ENCODE results near the gene LYPD4. TPM values are rescaled to one million over a fixed set of nuclear protein-coding genes. Genes with fewer than 3 reads are reported as not detected.

The LYPD4 gene
- total RNA-seq, 4 donors from 2014 or later, result not detected

DNA sequence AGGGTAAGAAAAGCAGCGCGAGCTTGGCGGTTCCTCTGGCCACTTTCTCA lies 343 bp upstream of the LYPD4 start, which contains the start of gene DMRTC2:
Gene DMRTC2 (plus strand): TSS at position 42 of the 50 bp plus-strand sequence. CDS start 2,387 bp downstream, outside the sequence.
- TF ChIP-seq, protein P1, sequence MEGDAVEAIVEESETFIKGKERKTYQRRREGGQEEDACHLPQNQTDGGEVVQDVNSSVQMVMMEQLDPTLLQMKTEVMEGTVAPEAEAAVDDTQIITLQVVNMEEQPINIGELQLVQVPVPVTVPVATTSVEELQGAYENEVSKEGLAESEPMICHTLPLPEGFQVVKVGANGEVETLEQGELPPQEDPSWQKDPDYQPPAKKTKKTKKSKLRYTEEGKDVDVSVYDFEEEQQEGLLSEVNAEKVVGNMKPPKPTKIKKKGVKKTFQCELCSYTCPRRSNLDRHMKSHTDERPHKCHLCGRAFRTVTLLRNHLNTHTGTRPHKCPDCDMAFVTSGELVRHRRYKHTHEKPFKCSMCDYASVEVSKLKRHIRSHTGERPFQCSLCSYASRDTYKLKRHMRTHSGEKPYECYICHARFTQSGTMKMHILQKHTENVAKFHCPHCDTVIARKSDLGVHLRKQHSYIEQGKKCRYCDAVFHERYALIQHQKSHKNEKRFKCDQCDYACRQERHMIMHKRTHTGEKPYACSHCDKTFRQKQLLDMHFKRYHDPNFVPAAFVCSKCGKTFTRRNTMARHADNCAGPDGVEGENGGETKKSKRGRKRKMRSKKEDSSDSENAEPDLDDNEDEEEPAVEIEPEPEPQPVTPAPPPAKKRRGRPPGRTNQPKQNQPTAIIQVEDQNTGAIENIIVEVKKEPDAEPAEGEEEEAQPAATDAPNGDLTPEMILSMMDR (IDR thresholded peaks at IDR 0.05; ENCODE audit: low read depth), result no peak

DNA sequence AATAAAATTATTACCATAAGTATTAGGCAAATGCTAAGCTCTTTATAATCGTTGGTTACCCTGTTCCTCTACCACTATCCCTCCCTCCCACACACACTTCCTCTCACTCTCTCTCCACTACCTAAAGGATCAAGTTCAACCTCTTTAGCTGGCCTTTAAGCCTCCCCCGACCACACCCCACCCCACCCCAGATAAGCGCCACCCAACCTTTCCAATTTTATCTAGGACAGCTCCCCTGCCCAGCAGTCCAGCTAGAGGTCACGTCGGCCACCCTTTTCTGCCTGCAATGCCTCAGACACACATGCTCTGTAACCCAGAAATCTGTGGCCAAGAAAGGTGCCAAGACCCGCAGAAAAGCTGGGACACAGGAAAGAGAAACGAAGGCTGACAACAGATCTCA lies 1.1 kb downstream of the LYPD4 start:
- TF ChIP-seq, protein P1 (IDR thresholded peaks at IDR 0.05; ENCODE audit: low read depth), result no peak

DNA sequence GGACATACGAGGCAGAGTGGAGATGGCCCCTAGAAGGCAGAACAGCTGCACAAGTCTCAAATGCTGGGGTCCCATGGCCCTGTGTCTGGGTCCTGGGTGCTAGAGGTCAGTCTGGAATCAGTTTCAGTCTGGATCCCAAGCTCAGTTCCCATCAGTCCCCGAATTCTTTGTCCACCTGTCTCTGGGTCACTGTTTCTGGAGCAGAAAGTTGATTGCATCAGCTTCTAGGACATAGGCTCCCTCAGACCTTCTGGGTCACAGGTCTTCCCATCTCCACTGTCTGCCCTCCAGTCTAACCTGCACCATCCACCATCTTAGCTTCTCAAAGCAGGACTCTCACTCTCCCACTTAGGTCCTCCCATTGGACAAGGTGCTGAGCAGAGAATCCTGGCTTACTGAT lies 5.3 kb downstream of the LYPD4 start:
- TF ChIP-seq, protein P1 (IDR thresholded peaks at IDR 0.05; ENCODE audit: low read depth), result no peak

DNA sequence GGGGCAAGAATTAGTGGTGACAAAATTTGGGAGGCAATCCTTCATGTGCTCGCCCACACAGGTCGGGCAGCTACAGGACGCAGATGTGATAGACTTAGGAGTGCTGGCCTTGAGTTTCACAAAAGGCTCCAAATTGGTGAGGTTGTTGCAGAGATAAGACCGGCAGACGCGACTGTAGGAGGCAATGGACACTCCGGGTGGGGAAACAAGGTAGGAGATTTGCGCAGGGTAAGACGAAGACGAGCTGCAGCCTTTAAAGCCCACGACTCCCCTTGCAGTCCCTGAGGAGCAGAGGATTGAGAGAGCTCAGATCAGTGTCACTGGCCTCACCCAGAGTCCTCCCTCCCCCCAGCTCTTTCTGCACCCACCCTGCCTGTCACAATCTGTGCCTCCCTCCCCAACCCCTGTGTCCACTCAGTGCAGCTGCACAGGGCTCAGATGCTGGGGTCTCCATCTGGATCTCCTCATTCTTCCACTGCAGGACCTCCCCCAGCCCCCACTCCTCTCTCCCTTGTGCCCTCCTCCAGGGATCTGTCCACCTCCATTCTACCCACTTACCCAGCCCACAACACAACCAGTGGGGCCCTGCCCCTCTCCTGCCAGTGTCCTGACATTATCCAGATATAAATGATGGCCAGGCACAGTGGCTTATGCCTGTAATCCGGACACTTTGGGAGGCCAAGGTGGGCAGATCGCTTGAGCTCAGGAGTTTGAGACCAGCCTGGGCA lies 6.3 kb downstream of the LYPD4 start:
- TF ChIP-seq, protein P1 (IDR thresholded peaks at IDR 0.05; ENCODE audit: low read depth), result no peak

DNA sequence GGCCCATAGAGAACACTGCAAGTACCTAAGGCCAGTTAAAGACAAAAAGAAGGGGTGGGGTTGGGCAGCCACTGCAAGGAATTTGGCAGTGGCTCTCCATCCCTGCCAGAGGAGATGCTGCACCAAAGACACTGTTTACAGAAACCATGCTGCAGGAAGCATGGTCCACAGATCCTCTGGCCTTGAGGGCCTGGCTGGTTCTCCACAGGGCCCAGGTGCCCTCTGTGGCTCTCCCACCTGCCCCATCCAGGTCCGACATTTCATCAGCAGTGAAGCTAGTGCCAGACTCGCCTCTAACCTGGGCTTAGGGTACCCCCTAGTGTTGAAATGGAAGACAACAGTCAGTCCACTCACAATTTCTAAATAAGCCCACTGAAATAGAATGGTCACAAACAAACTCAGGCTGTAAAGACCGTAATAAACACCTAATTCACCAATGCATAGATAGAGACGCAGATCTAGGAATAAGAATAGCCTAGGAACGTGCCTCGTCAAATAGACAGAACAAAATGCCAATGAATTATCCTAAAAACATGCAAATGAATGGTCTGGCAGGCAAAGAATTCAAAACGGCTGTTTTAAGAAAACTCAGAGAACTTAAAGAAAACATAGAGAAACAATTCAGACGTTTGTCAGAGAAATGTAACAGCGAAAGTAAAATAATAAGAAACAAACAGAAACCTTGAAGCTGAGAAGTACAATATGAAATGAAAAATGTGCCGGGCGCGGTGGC lies 23.3 kb downstream of the LYPD4 start:
- TF ChIP-seq, protein P1 (IDR thresholded peaks at IDR 0.05; ENCODE audit: low read depth), result no peak

DNA sequence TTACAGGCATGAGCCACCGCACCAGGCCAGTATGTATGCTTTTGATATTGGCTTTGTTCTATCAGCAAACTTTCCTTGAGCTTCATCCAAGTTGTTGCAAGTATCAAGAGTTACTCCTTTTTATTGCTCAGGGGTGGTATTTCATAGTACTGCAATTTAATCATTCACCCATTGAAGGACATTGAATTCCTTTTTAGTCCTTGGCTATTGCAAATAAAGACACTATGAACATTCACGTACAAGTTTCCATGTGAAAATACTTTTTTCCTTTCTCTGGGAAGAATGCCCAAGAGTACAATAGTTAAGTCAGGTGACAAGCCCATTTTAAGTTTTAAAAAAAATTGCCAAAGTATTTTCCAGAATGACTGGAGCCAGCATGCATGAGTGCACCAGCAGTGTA lies 27.7 kb downstream of the LYPD4 start:
- TF ChIP-seq, protein P1 (IDR thresholded peaks at IDR 0.05; ENCODE audit: low read depth), result no peak

DNA sequence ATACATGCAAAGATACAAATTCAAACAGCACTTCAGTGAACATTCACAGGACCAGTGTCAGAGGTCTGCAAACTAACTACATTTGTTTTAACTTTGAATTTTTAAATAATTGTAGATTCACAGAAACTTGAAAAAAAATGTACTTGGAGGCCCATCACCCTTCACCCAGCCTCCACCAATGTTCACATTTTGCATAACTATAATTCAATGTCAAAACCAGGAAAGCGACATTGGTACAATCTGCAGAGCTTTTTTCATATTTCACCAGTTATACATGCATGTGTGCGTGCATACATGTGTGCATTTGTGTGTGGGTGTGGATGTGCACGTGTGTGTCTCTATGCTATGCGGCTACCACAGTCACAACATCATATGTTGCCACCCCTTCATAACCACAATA lies 29.2 kb downstream of the LYPD4 start:
- TF ChIP-seq, protein P1 (IDR thresholded peaks at IDR 0.05; ENCODE audit: low read depth), result no peak

Measured in subcutaneous adipose tissue (tissue), 4 donors.